HK-2 (cell line): Measurements from ENCODE around the gene NPEPPS.
A peak's percentile ranks its signal among the peaks of the same experiment; 100 is the strongest.

Experiments
- DNase-seq: peaks from one replicate; pipeline ENCODE4 v3.0.0-alpha.2; 2018; ENCODE audit not compliant: unreplicated experiment

NPEPPS gene

DNA sequence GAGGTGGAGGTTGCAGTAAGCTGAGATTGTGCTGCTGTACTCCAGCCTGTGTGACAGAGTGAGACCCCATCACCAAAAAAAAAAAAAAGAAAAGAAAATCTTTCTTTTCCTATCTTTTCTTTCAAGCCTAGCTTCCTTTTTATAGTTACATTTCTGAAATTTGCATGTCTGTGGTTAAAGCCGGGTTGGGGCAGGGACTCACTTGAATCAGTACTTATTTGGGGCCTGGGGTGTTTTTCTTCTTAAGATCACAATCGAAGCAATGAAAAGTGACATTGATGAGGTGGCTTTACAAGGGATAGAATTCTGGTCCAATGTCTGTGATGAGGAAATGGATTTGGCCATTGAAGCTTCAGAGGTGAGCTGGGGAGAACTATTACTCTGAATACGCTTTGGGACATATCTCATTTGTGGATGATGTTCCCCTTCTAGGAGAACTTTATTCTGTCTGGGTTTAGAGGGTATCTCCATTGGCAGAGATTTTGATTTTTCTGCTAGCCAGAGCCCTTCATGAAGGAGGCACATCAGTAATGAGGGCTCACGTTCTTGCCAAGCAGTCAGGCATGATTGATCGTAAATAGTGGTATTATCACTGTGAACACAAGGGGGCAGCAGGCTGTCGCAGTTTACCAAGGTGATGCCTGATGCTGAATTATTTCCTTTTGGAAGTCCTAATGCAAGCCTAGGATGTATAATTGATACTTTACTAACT lies 133.2 kb downstream of the NPEPPS start:
- peak; percentile 63 for DNase-seq

DNA sequence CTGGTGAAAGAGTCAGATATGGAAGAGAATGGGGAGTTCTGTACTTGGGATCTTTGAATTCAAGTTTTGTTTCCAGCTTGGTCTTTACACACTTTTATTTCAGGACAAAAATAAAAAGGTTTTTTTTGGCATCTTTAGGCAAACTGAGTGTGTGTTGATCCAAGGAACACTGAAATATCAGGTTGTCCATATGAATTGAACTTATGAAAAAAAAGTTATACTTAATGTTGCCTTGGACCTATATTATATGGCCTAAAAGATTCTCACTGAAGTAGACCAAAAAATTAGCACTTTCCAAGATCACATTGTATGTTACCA lies 133.7 kb downstream of the NPEPPS start:
- DNase-seq, result no peak

DNA sequence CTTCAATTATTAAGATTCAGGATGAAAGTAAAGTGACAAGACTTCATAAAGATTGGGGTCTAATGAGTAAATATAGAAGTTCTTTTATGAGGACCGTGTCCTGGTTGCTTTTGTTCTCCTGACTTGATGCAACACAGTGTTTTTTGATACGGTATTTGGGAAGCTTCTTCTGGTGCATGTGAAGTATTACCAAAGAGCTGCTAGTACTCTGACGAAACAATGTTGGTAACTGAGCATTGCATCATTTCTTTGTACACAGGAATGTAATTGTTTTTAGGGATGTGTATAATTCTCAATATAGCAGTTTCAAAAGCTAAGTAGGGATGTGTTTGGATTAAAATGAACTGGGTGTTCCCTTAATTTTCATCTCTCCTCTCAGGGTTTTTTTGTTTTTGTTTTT lies 134.7 kb downstream of the NPEPPS start:
- DNase-seq, result no peak

DNA sequence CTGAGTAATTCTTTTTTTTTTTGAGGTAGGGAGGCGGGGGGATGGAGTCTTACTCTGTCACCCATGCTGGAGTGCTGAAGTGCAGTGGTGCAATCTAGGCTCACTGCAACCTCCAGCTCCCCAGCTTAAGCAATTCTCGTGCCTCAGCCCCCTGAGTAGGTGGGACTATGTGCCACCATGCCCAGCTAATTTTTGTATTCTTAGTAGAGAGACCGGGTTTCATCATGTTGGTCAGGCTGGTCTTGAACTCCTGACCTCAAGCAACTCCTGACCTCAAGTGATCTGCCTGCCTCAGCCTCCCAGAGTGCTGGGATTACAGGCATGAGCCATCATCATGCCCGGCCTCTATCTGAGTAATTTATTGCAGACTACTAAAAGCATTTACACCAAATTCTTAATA lies 138.2 kb downstream of the NPEPPS start:
- DNase-seq, result no peak

DNA sequence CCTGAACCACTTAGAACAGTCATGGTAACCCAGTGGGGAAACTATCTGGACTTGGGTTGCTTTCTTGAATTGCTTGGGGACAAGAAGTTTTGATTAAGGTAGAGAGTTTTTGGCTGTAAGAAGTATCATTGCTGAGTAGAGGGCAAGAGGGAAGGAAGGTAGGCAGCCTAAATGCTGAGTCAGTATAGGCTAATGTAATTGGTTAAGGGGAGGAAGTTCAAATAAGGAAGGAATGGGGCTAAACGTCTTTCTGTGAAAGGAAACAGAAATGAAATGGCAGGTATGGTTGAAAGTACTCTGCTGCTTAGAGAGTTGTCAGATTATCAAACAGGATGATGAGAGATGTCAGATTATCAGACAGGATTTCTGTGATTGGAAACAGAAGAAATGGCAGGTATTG lies 139.2 kb downstream of the NPEPPS start:
- no peak for DNase-seq
